NOMO-1 treated with dmso at 0.1 percent for 144 hours (cell line): Measurements from ENCODE around the gene GAB4.
"Not testable (repeated sequence)": the region's sequence is repeated elsewhere in the genome, so short reads cannot be mapped to it uniquely, and the experiment has no call there.

Experiments
- DNase-seq: peaks from one replicate; lab custom pipeline; 2025; ENCODE audit not compliant: unreplicated experiment; lab: John Stamatoyannopoulos, UW

The GAB4 gene

DNA sequence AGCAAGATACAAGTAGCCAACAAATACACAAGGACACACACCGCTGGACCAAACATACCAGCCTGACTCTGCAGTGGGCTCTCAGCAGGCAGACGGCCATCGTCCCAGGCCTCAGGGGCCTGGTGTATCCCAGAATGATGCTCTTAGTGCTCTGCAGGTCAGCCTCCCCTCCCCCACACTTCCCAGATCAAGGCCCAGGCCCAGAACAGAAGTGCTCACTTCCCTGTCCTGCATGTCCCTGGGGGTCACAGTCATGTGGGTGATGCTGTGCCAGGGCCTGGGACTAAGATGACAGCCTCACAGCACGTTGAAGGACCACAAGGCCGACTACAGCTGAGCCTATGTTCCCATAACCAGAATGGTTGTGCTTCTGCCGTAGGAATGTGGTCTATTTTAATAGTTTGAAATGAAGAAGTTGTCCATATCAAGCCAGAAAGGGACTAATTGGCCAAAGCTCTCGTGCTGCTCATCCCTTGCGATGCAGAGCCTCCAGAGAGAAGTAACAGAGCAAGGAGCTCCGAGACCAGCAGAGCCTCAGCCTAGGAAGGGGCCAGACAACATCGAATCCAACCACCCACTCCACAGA lies 48.6 kb downstream of the GAB4 start:
- DNase-seq = no peak

DNA sequence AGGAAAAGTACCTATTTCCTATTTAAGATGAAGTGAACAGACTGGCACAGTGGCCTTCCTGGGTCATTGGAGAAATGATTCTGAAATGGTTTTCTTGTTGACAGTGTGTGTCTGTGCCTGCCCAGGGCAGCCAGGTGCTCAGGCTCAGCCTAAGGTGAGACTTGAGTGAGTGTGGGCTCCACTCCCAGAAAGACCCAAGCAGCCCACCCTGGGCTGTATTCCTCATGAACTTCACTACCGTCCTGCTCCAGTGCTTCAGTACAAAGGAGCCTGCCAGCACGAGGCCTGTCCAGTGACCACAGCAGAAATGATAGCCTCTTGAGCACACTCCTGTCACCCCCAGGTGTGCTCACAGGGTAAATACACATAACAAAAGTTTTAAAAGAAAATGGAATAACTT lies 49.5 kb downstream of the GAB4 start:
- no peak for DNase-seq

DNA sequence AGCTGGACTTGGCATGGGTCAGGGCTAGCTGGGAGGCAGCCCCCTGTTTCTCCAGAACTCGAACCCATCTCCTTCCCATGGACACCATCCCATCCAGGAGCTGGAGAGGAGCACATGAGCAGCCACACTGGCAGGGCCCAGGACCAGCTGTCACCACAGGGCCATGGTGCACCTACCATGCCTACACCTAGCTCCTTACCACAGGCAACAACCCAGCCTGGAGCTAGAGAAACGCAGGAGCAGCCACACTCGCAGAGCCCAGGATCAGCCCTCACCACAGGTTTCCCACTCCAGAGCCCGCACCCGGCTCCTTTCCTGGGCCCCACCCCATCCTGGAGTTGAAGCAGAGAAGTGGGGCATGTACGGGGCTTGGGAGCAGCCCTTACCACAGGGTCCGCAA lies 50.2 kb downstream of the GAB4 start:
- DNase-seq = no peak

DNA sequence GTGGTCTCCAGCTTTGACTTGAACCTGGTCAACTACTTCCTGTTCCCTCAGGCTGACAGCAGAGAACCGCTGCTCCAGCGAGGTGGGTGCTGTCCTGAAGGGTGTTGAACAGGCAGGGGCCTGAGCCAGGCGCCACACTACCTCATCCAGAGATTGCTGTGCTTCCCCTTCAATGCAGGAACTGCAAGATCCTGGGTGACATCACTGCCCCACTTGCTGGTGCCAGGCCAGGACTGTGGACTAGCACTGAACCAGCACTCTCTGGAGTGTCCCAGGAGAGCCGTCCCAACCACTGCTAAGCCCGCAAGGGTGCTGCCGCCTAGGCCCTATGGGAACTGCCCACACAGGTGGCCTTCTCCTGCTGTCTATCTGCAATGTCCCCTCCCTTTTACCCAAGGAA lies 51.7 kb downstream of the GAB4 start:
- DNase-seq = no peak

DNA sequence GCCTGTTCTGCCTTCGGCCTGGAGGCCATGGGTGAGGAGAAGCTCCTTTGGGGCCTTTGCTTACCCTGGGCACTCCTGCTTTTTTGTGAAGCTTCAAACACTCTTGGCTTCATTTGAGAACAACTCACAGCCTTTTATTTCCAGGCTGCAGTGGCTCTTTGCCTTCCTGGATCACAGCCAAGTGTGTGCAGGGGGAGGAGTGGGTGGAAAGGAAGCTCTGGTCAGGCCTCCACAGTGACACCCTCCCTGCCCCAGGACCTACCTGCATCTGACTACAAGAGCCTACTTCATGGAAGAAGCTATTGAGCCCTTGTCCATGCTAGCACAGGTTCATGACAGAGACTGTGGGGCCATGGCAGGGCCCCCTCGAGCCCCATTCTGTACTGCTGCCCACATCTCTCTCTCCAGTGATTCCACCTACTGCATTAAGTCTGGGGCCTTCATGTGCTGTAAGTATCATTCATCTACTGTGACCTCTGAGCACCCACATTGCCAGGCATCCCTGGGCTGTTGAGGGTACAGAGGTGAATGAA lies 52.3 kb downstream of the GAB4 start:
- DNase-seq = no peak

DNA sequence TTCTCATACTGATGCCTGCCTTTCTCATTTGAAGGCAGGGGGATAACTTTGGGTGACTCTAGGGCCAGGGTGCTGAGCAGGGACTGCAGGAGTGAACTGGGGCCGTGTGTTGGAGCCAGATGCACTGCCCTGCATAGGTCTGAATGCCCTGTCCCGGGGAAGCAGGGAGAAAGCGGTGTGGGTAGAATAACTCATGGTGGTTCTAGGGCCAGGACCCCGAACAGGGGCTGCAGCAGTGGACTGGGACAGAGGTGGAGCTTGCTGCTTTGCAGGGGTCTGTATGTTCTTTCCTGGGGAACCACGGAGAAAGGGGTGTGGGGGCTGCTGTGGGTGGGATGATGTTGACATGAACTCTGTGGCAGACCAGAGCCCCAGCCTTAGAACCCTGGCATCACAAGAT lies 52.9 kb downstream of the GAB4 start:
- no peak for DNase-seq

DNA sequence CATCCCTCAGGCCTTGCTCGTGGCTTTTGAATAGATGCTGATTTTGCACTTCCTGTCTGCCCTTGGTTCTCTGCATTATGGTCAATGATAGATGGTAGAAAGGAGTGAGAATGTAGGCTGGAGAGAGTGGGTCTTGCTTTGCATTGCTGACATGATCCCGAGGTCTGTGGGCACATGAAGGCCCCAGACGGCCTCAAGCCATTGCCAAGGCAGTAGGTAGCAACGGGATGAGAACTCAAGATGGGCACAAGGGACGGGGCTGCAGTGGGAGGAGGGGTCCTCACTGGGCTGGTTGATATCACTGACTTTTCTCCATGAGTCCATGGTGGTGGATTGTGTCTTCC lies 54.0 kb downstream of the GAB4 start:
- DNase-seq = no peak

DNA sequence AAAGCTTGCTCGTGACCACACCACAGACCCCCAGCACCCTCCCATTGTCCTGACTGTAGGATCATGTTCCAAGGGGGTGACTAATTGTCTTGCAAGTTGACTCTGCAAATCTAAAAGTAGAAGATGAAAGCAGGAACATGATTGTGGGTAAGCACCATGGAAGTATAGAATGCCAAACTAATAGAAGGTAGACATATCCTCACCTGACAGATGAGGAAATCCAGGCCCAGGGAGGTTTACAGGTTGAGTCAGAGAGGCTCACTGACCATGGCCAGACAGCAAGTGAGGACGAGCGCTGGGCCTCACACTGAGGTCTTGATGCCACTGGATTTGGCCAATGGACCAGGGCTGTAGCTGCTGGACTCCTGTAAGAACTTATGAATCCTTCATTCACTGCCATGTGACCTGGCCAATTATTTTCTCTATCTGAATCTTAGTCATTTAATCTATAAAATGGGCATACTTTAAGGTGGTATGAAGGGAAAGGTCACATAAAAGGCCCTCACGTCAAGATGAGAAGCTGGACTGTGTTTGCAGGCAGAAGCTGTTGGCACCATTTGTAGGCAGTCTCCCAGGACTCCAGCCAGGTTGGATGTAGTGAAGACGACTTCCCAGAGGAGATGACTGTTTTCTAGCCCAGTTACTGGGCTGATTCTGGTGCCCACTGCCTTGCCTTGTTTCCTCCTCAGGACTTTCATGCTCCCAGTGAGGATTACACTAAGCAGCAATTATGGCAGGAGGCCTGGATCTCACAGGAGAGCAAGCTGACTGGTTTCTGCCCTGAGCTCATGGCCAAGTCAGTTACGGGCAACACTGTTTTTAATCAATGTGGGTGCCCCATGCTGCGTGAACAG lies 54.6 kb downstream of the GAB4 start:
- no peak for DNase-seq

DNA sequence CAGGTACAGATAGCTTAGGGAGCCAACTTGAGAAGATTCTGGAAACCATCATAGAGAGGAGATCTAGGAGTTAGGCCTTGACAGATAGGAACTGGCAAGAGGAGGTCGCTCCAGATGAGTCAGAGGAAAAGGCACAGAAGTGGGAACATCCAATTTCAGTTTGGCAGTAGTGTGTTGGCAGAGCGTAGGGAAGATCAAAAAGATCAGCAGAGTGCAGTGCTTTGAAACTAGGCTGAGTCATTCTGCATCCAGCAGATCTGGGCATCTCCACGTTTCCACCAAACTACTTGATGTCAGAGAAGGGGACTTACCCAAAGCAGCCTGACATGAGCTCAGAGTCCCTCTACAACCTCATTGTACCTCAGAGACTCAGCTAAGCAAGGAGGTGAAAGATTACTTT lies 58.5 kb downstream of the GAB4 start:
- no peak for DNase-seq

DNA sequence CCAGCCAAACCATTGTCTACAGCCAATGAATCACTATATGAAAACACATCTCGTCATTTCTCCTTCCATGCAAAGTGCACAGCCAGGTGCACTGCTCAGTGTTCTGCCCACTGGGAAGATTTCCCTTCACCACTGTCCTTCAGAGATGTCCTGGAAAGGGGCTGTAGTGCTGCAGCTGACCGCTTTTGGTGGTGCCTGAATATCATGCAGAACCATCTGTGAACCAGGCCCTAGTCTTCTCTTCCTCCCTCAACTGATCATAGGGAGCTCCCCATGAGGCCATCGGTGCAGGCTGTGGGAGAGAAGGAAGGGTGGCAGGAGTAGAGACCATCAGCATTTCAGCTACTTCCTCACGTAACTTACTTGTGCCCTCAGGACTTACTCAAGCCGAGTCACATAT lies 70.2 kb downstream of the GAB4 start:
- DNase-seq = no peak

DNA sequence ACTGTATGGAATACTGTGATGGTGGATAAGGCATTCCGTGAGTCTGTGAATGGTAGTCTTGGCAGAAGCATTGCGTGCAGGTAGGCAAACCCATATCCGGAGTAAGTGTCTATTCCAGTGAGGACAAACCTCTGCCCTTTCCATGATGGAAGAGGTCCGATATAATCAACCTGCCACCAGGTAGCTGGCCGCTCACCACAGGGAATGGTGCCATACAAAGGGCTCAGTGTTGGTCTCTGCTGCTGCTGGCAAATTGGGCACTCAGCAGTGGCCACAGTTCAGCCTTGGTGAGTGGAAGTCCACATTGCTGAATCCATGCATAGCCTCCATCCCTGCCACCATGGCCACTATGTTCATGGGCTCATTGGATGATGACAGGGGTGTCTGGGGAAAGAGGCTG lies 70.8 kb downstream of the GAB4 start:
- DNase-seq = not testable (repeated sequence)

DNA sequence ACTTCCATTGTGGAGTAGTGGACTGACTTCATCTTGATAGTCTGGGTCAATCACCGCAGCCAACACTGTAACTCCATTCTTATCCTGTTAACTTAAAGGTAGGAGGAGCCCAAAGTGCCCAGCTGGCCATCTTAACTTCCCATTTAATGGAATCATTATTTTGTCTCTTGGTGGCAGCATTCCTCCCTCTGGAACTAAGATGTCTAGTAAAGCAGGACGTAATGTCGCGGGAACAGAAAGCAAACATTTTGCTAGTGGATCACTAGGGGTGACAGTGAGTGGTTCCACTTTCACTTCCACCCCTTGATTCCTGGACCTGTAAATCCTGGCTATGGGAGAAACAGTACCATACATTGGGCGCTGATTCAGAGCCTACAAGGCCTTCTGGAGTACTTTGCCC lies 71.4 kb downstream of the GAB4 start:
- no peak for DNase-seq

DNA sequence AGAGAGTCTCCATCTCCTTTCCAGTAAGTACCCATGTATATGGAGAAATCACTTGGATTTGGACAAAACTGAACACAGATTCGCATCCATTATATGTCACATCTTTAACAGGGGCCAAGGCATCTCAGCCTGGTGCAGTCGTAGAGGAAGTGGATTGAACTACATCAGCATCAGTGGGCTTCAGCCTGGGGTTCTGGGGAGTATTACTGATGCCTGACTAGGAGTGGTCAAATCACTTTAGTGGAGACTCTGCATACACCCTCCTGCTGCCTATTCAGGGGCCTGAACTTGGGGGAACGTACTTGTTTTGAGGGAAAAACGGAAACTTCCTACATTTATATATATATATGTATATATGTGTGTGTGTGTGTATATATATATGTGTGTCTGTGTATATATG lies 72.8 kb downstream of the GAB4 start:
- no peak for DNase-seq

DNA sequence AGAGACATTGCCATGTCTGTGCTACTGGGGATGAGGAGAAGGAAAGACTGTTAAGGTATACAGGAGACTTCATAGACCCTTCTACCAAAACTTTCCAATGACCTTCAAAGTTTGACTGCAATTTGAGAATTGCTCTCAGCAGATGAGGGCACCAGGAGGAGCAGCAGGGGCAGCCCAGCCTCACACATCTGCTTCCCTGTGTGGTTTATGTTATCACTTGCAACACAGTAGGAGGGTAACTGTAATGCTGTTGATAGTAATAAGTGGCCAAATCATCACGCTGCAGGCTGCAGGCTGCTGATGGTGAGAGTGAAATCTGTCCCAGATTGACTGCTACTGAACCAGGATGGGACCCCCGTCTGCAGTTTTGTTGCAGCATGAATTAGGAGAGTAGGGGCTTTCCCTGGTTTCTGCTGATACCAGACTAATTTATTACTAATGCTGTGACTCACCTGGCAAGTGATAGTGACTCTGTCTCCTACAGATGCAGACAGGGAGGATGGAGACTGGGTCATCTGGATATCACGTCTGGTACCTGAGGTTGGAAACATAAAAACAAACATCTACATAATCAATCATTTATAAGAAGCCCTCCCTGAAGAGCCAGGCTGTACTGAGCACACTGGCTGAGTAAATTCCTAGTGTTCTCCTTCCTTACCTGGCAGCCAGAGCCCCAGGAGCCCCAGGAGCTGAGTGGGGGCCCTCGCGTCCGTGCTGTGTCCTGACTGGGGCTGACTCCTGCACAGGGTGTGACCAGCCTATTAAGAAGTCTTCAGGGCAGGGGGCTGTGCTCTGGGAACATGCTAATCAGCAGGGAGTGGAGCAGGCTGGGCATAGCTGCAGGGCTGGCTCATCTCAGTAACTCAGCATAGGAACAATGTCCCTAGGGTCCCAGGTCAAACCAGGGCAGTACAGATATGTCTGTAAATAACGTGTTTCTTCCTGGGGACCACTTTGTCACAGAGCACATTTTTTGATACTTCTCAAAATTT lies 74.4 kb downstream of the GAB4 start:
- no peak for DNase-seq

DNA sequence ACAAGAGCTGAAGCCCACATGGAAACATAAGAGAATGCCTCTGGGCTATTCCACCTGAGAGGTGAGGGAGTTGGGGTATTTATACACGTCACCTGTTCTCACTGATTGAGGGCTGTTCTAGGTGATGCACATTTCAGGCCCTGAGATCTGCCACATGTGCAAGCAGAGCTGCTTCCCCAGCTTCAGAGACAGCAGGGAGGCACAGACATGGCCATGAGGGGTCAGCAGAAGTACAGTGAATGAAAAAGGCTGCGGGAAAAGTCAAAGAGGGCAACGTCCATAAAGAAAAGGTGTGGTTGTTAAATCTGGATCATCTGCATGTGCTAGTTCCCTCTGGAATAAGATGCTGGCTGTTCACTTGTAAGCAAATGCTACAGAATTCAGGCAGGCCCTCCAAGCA lies 75.4 kb downstream of the GAB4 start:
- no peak for DNase-seq

DNA sequence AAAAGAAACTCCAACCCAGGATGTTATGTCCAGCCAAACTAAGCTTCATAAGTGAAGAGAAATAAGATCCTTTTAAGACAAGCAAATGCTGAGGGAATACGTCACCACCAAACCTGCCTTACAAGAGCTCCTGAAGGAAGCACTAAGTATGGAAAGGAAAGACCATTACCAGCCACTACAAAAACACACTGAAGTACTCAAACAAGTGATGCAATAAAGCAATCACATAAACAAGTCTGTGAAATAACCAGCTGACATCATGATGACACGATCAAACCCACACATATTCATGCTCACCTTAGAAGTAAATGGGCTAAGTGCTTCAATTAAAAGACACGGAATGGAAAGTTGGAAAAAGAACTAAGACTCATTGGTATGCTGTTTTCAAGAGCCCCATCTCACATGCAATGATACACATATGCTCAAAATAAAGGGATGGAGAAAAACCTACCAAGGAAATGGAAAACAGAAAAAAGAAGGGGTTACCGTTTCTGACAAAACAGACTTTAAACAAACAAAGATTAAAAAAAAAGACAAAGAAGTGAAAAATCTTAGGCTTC lies 82.5 kb downstream of the GAB4 start:
- DNase-seq = no peak

DNA sequence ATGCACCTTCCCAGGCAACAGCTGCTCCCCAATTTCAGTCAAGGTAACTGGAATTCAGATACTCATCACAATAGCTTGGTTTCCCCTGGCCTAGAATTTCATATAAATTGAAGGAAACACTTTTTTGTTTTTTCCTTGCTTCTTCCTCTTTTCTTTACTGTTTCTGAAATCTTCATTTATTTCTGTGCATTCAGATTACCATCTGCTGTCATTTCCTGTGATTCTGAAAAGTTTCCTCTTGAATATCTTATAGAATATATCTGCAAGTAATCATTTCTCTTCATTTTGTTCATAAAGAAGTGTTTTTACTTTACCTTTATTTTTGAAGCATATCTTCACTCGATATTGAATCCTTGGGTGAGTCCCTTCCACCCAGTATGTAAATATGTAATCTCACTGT lies 85.3 kb downstream of the GAB4 start:
- DNase-seq = no peak

DNA sequence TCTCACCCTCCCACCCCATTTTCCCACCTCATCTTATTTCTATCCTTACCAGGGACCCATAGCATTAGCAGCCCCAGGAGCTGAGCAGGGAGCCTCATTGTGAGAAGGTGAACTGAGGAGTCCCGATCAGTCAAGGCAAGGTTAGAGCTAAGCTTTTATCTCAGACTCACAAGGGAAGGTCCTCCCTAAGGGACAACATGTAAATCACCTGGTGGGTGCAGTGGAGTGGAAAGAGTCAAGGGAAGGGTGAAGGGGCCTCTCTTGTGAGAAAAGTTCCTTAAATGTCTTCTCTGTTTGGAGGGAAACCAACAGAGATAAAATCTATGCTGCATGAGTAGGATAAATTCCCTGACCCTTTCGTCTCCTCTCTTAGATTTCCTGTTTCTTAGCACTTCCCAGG lies 85.9 kb downstream of the GAB4 start:
- DNase-seq = no peak

DNA sequence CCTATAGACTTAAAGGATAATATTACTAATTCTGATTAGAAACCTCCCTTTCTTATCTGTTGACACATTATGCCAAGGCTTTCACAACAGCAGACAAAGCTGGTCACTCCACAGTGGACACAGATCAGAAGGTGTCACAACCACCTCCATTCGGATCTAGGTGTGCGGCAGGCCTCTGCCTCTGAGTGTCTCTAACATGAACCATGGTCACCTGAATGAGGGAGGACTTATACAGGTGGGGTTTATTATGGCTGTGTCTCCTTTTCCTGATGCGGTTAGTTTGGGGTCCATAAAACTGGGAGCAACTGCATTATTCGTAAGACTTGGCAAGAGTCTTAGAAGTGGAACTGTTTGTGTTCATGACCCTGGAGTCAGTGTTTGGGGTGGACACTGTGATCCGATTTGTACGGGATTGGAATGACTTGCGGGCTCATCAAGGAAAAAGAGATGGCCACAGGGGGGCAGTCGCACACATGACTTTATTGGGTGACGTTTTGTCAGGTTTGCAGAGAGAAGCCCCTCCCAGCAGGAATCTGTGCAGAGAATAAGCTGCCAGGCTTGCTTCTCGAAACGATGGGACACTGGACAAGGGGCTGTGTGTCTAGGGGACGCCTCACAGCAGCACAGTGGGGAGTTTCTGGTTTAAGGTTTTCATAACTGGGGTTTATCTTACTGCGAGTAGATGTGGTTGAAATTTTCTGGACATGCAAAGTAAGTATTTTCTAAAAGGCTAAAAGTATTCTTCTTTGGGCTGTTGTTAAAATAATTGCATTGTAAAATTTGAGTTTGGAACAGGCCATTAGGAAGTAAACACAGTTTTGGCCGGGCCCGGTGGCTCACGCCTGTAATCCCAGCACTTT lies 90.6 kb downstream of the GAB4 start:
- peak; percentile 28 for DNase-seq

DNA sequence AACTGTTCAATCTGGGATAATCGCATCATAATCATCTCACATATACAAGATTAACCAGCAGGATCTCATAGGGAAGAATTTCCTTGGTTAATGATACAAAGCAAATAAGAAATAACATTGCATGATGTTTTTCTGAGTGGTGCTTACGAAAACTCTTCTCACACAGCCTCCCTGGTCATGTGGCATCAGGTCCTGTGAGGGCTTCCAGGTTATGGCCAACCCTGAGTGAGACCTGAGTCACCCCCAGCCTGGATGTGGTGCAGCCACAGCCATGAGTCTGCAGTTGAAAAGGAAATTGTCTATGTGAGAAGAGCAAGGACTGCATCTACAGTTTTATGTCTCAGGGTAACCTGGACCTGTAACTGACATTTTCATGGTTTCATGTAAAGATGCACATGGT lies 92.3 kb downstream of the GAB4 start:
- DNase-seq = no peak
